HG03025 (cell line): ENCODE results near the gene SFXN4.
A peak's percentile ranks its signal among the peaks of the same experiment; 100 is the strongest.
"Not testable (repeated sequence)": the region's sequence is repeated elsewhere in the genome, so short reads cannot be mapped to it uniquely, and the experiment has no call there.

Source experiments
- ATAC-seq: cut with Tn5 transposase; IDR thresholded peaks from one replicate; pipeline ENCODE4 v1.9.1; 2021; ENCODE audit warnings: mild to moderate bottlenecking, moderate library complexity; ENCODE audit not compliant: unreplicated experiment, low FRiP score

SFXN4 gene

DNA sequence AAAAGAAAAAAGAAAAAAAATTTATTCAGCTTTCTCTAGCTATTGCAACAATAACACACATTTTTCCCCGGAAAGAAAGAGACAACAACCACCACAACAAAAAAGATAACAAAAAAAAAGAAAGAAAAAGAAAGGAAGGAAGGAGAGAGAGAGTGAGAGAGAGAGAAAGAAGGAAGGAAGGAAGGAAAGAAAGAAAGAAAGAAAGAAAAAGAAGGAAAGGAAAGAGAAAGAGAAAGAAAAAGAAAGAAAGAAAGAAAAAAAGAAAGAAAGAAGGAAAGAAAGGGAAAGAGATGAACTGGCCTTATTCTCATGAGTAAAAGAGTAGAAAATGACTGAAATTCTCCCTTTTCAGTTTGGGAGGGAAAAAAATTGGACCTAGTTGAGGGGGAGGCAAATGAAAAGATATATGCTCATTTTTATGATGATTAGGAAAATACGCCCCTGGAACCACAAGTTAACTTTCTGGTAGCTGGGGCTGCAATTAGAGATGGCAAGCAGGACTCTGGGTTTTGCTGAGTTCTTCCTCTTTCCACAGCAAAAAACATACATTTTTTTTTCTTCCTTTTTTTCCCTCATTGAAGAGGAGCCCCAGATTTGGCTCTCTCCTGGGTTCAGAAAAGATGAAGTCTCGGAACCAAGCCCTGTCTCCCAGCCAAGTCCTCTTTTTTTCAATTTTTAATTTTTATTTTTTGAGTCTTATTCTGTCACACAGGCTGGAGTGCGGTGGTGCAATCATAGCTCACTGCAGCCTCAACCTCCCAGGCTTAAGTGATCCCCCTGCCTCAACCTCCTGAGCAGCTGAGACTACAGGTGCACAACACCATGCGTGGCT, 25.7 kb upstream of the SFXN4 start:
- ATAC-seq, result no peak

DNA sequence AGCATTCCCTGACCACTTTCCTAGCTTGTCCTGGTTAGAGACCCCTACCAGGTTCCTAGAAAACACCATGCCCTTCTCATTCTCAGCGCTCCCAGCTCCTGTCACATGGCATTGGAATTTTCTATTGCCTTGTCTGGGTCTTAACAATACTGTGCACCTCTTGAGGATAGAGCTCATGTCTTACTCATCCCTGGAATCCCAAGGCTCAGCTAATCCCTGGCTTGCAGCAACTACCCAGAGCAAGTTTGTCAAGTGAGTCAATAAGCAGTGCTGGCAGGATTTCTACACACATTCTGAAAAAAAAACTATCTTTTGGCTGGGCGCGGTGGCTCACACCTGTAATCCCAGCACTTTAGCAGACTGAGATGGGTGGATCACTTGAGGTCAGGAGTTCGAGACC, 24.8 kb upstream of the SFXN4 start:
- no peak for ATAC-seq

DNA sequence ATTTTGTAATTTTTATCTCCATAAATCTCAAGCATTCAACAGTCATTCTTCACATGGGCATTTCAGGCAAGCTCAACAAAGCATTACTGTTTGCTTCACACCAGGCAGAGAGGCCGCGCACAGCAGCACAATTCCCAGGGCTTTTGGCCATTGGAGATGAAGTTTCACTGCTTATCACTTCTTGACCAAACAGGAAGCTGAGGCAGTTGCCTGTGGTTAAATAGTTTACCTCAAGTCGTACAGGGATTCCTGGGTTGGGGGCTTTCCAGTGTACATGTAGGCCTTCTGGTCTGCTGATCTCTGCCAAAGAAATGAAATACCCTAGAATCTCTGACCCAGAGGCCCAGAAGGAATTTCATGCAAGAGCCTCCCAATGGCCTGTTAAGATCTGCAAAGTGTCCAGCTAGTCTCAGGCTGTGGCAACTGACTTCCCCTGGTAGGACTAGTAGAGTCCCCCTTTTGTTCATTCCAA, 24.3 kb upstream of the SFXN4 start:
- ATAC-seq, result no peak

DNA sequence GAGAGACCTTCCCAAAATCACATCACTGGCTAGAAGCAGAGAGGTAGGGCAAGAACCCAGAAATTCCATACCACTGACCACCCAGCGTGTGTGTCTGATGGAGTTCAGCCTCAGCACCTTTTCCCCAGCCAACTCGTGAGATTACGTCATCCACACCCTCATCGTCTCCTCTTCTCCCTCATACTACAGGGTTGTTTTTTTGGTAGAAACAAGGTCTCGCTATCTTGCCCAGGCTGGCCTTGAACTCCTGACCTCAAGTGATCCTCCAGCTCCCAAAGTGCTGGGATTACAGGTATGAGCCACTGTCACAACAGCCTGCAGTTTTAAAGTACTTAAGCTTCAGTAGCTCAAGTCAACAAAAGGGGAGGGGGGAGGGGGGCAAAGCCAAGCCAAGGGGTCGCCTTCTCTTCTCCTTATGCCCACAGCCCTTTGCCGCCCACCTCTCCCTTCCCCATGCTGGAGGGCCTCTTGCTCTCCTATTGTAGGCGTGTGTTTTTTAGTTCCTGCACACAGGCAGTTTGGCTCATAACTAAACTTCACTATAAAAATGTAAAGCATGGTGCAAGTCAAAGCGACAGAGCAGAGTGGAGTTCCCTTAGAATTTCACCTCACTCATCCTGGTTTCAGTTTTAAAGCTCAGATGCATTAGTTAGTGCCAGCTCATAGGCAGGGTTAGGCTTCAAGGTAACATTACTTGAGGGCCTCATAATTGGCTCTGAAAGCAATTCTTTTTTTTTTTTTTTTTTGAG, 18.3 kb upstream of the SFXN4 start:
- no peak for ATAC-seq

GRCh38 chr10:119180850-119181400, 15.4 kb upstream of the SFXN4 start:
- ATAC-seq, result not testable (repeated sequence)

DNA sequence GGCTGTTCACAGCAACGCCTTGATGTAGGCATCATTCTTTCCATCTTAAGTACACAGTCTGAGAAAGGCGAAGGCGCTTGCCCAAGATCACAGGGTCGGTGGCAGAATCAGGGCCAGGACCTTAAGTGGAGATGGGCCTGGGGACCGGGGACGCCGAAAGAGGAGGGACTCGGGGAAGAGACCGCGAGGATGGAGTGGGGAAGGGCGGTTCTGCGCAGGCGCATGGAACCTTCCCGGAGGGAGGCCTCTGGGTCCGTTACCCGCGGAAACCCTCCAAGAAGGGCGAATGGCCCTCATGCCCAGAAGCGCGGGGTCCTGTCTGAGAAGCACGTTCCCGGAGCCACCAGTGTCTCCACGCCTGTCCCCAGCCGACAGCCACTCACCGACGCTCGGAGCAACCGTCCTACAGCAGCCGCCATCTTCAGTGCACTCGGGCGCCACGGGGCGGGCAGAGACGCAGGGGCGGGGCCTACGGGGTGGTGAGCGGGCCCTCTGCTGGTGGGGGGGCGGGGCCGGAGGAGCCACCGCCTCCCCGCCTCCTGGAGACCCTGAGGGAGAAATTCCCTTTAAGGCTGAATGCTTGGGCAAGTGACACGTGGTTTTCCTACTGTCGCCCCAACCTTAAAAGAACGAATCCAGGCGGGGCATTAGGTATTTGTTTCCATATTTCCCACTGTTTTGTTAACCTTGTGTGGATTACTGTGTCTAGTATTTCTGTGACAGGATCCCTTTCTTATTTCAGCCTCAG, 13.0 kb upstream of the SFXN4 start, which contains the start of gene PRDX3:
Gene PRDX3 (minus strand): TSS at position 441 of the 748 bp plus-strand sequence. CDS start 22 bp downstream, at position 419.
- ATAC-seq, result peak; percentile 84

GRCh38 chr10:119177708-119178371, 12.3 kb upstream of the SFXN4 start:
- ATAC-seq, result peak; percentile 34

DNA sequence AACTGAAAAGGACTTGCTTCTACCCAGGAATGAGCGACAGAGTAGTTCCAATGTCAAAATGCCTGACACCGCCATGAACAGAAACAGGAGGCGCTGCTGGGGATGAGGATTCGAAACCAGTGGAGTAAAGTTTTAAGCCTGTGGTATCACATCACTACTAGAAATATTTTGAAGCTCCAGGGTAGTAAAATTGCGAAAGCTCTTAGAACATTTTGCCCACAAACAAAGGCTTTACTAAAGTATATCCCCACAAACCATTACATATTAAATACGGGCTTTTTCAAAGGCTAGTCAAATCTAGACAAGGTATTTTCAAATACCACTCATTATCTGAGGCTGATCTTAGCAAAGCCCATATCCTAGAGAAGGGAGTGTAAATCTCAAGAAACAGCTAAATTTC, 10.7 kb upstream of the SFXN4 start:
- no peak for ATAC-seq

GRCh38 chr10:119174109-119174508, 8.6 kb upstream of the SFXN4 start:
- ATAC-seq, result no peak

GRCh38 chr10:119167041-119167440, 1.5 kb upstream of the SFXN4 start:
- ATAC-seq, result no peak

- no peak for ATAC-seq
Measured at GRCh38 chr10:119166564-119166963, 1.1 kb upstream of the SFXN4 start.

DNA sequence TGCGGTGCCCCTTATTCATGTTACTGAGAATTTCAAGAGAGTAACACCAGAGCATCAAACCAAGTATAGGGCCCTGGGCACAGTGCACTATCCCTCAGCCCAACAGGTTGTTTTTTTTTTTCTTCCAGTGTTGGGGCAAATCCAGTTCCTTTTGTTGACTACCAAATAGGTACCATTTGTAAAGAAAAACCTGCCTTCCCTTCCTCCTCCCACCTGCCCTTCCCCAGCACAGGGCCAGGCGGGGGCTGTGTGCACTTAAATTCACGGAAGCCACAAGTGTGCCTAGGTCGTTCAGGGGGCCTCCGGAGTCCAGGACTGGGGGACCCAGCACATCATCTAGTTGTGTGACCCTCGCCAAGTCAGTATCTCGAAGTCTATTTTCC, 595 bp upstream of the SFXN4 start:
- ATAC-seq, result no peak

DNA sequence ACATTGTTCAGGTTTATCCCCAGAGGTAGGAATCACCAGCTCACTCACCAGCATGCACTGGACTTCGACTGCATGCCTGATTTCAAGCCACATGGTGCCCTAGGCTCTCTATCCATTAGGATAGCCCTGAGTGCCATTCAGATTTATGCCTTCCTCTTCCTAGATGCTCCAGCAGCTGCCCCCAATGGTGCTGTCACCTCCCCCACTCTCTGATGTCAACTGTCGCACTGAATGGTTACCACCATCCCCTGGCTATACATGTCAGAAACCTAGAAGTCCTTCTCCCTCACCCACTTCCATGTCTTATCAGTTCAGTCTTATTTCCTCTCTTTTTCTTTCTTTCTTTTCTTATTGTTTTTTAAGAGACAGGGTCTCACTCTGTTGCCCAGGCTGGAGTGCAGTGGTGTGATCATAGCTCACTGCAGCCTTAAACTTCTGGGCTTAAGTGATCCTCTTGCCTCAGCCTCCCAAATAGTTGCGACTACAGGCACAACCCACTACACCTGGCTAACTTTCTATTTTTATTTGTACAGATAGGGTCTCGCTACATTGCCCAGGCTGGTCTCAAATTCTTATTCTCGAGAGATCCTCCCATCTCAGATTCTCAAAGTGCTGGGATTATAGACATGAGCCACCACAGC, 2.9 kb downstream of the SFXN4 start:
- ATAC-seq, result no peak

DNA sequence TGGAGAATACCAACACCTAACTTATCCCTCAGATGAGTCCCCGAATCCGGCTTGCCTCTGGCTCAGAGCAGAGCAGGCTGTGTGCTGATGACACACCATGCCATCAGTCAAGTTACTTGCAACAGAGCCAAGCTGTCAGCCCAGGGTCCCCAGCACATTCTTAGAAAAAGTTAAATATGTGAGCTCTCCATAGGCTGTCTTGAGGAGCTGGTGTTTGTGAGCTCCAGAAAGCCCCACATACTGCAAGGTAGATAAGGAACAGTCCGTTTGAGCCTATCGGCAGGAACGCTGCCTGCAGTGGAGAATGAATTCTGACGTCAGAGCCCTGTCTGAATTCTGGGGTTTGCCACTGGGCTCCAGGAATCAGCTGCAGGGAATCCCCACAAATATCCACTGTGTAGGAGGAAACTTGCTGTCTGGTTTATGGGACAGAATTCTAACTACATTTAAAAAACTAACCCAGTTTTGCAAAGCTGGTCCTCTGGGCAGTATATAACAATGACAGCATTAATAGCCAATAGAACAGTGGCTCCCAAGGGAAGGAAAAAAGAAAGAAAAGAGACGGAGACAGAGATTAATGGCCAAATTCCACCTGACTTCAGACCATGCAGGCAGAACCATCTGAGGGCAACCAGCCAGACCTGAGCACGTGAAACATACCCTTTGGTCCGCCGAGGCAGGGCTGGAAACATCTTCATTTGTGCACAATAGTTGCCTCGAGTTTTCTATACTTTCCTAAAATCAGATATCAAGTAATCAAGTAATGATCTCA, 3.6 kb downstream of the SFXN4 start:
- no peak for ATAC-seq

DNA sequence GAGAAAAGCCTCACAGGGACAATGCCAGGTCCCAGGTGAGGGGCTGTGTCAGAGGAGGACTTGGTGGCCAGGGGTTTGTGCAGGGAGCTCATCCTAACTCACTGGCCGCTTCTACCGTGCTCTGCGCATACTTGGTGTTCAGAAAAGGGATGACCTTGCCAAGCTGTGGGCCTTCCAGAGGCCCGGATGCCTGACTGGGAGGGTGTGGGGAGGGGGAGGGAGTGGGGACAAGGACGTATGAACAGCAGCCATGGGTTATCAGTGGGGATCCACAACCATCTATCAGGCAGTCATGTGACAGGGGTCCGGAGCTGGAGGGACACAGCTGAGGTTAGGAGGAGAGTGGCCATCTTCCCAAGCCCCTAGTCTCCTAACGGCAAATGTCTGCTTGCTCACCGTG, 6.2 kb downstream of the SFXN4 start:
- ATAC-seq, result no peak

DNA sequence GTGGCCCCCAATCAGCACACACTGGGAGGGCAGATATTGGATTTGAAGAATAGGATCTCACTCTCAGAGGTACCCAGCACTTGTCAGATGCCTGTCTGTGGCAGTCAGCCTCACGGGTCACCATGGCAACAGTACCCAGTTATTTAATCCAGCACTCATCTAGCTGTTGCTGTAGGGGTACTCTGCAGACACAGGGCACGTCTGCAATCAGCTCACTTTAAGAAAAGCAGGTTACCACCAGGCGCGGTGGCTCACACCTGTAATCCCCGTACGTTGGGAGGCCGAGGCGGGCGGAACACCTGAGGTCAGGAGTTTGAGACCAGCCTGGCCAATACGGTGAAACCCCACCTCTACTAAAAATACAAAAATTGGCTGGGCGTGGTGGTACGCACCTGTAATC, 11.9 kb downstream of the SFXN4 start:
- ATAC-seq, result no peak

DNA sequence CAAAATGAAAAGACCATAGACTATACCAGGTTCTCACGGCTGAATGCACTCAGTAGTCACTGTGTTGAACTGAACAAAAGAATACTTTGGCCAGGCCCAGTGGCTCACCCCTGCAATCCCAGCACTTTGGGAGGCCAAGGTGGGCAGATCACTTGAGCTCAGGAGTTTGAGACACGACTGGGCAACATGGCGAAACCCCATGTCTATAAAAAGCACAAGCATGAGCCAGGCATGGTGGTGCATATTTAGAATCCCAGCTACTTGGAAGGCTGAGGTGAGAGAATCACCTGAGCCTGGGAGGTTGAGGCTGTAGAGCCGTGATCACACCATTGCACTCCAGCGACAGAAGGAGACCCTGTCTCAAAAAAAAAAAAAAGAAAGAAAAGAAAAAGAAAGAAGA, 12.5 kb downstream of the SFXN4 start:
- no peak for ATAC-seq

- not testable (repeated sequence) for ATAC-seq
Measured at GRCh38 chr10:119151601-119152000, 13.9 kb downstream of the SFXN4 start.

DNA sequence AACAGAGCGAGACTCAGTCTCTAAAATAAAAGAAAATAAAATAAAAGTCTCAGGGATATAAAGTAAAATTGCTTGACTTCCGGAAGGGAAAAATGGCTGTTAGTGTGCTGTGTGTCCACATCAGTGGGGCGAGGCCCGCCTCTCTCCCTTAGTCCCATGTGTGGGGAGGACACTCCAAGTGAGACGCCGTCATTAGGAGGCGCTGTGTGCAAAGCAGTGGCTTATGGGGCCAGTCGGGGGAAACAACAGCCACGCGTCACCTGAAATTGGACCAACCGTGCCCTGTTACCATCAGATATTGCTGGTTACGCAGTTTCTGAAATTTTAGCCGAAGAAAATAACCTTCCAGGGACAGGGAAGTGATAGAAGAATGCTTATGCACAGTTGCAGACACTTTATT, 15.8 kb downstream of the SFXN4 start:
- no peak for ATAC-seq
